Activated T-cell treated with anti-CD3 and anti-CD28 coated beads for 24 hours (primary cell): ENCODE results near the gene REM2.
A peak's percentile ranks its signal among the peaks of the same experiment; 100 is the strongest.
"Not testable (repeated sequence)": the region's sequence is repeated elsewhere in the genome, so short reads cannot be mapped to it uniquely, and the experiment has no call there.

Experiments used
- DNase-seq: peaks from one replicate; pipeline ENCODE4 v3.0.0-alpha.2; 2020; ENCODE audit warnings: low read depth

The REM2 gene

DNA sequence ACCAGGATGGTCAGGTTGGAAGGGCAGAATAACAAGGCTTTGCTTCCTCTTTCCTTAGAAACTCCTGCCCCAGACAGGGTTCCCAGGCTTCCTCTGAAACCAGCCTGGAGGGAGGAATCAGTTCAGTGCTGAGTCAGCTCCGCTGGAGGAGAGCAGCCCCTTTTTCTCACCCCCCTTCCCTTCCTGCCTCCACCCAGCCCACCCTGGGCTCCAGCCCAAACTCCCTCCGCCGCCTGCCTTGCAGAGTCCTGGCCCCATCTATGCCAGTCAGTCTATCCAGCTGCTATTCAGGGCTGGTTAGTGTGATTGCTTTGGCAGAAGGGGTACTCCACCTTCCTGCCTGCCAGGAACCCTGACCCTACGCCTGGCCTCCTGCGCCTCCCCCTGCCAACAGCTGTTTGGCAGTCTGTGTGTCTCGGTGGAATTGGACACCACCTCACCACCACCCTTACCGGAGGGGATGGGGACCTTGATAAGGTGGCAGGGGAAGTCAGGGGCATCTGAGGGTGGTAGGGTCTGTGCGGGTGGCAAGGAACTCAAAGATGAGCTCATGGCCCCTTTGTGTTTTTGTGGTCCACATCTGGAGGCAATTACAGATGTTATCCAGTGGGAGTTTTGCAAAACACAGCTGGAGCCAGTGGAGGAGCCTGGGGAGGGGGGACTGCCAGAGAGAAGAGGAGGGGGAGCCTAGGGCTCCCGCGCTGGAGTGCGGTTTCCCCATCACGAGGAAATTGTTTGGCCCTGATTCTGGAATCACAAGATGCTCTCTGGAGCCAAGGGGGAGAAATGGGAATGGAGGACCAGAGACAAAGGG lies 34.5 kb upstream of the REM2 start:
- DNase-seq, result no peak

GRCh38 chr14:22849212-22849819 lies 33.7 kb upstream of the REM2 start:
- DNase-seq, result no peak

GRCh38 chr14:22850944-22851764 lies 31.9 kb upstream of the REM2 start:
- no peak for DNase-seq

- DNase-seq, result not testable (repeated sequence)
Observed at GRCh38 chr14:22852178-22852577, 30.8 kb upstream of the REM2 start.

DNA sequence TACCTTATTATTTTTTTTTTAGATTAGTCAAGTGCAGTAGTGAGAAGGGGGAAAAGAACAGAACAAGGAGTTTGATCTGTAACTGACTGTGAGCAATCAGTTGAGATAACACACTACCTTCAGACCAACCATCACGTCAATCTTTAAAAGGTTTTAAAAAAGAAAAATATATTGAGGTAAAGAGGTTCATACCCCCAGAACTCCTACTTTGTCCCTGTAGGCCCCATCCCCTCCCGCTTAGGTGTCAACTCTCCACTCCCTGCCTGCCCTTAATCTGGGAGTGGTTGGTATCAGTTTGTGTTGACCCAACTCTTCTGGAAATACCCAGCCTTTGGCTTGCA lies 30.5 kb upstream of the REM2 start:
- no peak for DNase-seq

DNA sequence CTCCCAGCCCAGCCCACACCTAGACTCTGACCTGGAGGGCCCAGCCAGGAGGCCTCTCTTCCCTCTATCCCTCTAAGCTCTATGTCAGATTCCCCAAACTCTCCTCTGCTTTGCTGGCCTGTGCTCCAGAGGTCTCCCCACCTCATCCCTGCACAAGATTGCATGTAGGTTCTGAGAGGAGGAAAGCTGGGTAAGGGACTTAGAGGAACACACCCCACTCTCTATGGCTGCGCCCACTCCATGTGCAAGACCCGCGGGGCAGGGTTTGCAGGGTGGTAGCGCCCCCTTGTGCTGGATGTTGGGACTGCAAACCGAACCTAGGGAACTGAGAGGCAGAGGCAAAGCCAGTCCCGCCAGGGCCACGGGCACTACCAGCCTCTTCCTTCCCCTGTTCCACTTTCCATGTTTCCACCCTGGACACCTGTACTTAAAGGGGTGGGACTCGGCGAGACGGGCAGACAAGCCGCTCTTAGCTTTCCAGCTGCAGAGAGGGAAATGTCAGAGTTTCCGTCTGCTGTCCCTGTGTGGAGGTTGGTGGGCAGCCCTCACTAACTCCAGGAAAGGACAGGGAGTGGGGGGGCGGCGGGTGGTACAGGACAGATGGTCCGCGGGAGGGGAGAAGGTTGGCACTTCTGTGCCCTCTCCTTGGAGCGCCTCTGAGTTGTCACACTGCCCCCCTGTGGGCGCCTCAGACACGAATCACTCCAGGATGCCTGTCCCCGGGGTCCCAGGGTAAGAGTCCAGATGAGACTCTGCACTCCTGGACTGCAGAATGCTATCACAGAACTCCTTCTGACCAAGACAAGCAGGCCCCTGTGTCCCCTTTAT lies 29.9 kb upstream of the REM2 start:
- peak; percentile 89 for DNase-seq

DNA sequence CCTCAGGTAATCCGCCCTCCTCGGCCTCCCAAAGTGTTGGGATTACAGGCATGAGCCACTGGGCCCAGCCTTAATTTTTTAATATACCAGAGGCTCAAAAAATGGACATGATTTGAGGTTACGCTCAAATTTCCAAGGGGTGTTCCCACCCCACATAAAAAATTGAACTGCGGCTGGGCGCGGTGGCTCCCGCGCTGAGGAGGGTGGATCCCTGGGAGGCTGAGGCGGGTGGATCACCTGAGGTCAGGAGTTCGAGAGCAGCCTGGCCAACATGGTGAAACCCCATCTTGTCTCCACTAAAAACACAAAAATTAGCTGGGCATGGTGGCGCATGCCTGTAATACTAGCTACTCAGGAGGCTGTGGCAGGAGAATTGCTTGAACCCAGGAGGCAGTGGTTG lies 28.7 kb upstream of the REM2 start:
- DNase-seq, result not testable (repeated sequence)

DNA sequence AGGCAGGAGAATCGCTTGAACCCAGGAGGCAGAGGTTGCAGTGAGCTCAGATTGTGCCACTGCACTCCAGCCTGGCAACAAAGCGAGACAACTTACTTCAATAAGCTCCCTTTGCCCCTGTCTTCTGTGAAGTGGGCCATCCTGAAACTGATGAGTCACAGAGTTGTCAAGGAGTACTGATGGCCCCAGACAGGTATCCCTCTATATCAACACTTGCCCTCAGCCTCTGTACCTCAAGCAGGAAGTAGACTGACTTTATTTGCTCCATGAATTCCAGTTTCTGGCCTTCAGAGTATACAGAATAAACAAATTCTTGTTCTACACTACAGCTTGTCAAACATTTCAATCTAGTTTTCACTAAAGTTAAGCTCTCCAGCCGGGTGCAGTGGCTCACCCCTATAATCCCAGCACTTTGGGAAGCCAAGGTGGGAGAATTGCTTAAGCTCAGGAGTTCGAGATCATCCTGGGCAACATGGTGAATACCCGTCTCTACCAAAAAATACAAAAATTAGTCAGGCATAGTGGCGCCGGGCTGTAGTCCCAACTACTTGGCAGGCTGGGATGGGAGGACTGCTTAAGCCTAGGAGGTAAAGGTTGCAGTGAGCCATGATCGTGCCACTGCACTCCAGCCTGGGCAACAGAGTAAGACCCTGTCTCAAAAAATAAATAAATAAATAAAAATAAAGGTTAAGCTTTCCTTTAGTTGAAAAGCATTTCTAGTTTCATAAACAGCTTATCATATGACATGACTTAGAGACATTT lies 27.9 kb upstream of the REM2 start:
- no peak for DNase-seq

DNA sequence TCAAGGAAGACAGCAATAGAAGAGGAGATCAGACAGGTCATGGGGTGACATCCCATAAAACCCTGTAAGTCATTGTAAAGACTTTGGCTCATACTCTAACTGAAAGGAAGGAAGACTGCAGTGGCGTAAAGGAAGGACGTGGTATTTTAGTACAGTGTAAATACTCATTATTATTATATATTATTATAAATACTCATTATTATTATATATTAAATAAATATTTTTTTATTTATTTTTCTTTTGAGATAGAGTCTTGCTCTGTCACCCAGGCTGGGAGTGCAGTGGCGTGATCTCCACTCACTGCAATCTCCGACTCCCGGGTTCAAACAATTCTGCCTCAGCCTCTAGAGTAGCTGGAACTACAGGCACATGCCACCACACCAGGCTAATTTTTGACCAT lies 26.6 kb upstream of the REM2 start:
- no peak for DNase-seq

DNA sequence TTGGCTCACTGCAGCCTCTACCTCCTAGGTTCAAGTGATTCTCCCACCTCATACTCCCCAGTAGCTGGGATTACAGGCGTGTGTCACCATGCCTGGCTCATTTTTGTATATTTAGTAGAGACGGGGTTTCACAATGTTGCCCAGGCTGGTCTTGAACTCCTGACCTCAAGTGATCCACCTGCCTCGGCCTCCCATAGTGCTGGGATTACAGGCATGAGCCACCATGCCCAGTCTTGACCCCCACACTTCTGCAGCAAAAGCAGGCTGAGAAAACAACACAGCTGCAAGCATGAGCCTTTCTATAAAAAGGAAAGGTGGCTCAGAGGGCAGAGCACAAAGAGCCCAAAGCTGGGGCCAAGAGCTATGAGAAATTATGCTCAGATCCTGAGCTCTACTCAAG lies 22.6 kb upstream of the REM2 start:
- DNase-seq, result not testable (repeated sequence)

DNA sequence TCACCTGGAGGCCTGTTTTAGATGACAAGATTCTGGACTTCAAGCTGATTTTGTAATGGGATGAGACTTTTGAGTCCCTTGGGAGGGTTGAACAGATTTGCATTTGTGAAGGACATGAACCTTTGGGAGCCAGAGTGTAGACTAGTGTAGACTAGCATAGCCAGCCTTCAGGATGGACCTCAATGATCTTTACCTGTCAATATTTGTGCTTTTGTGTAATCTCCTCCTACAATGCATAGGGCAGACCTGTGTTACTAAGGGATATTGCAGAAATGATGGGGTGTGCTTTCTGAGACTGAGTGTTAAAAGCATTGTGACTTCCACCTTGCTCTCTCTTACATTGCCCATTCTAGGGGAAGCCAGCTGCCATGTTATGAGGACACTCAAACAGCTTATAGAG lies 21.4 kb upstream of the REM2 start:
- DNase-seq, result no peak

- no peak for DNase-seq
Observed at GRCh38 chr14:22864979-22865378, 18.0 kb upstream of the REM2 start.

DNA sequence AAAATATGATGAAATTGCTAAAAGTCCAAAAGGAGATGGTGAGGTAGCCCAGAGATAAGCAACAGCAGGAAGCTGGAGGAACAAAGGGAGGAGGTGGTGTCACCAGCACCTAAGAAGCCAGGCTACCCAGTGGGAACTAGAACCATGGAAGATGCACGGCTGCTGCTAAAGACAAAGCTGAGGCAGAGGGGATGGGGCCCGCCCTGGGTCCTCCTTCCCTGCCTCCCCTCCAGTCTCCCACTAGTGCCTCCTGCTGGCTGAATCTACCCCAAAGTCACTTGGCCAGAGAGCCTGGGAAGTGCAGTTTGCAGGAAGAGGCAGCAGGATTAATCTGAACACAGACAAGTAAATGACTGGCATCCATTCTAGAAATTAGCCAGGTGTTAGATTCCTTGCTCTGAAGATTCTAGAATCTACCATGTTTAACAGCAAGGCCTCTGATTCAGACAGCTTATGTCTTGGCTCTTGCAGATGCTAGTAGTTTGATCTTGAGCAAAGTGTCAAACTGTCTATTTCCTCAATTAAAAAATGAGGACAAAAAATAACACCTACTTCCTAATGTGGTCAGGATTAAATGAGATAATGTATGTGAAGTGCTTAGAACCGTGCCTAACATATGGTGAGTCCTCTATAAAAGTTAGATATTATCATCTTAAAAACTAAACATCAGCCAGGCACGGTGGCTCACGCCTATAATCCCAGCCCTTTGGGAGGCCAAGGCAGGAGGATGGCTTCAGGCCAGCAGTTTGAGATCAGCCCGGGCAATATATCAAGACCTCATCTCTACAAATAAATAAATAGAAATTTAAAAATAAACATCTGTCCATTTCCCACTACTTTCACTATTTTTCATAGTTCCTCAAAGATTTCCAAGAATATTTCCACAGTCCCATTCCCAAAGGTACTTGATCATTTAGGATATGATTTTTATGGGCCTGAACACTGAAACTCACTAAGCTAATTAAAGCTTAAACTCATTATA lies 17.3 kb upstream of the REM2 start:
- no peak for DNase-seq

DNA sequence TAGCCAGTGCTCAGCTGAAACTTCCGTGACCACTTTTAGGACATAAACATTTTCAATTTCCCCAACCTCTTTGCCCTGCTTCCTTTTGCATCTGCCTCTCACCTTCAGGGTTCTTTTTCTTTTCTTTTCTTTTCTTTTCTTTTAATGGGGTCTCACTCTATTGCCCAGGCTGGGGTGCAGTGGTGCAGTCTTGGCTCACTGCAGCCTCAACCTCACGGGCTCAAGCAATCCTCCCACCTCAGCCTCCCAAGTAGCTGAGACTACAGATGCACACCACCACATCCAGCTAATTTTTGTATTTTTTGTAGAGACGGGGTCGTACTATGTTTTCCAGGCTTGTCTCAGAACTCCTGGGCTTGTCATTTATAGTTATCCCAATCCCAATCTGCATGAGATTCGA lies 16.1 kb upstream of the REM2 start:
- DNase-seq, result no peak

DNA sequence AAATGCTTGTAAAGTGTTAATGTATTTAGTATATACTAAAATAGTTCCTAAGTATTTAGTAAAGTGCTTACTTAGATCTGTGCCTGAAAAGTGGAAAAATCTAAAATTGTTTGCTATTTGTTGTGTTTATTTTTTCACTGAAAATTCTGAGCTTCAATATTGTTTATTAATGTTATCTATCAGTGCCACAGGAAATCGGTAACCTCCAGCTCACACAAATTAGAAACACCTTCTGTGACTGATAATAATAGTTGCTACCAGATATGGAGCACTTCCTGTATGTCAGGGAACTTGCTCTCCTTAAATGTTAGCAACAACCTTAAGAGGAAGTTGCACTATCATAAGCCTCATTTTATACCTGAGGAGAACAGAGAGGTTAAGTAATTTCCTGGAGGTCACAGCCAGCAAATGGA lies 12.2 kb upstream of the REM2 start:
- no peak for DNase-seq

DNA sequence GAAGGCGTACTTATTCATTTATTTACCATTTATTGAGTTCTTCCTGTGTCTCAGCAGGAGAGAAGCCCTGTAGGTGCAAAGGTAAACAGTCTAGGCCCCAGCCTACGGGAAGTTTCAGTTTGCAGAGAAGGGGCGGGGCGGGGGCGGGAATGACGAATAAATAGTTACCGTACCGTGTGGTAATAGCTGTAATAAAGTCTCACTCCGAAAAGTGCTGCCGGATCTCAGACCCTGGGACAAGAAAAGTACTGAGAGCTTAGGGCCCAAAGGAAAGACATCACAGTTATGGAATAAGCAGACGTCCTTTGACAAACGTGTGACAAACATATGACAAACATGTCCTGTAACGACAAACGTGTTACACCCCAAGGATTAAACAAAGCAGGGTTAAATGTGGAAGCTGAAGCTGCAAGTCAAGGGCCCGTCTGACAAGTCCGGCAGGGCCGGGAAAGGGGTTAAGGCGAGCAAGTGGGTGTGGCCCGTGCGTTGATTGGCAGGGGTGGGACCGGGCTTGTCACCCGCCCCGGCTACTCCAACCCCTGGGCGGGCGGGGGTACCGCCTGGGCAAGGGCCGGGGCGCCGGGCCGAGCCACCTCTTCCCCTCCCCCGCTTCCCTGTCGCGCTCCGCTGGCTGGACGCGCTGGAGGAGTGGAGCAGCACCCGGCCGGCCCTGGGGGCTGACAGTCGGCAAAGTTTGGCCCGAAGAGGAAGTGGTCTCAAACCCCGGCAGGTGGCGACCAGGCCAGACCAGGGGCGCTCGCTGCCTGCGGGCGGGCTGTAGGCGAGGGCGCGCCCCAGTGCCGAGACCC lies 11.6 kb upstream of the REM2 start, which contains the start of gene LRP10:
Gene LRP10 (plus strand): TSS at position 517 of the 809 bp plus-strand sequence. CDS start 564 bp downstream, outside the sequence.
- peak; percentile 62 for DNase-seq

- DNase-seq, result peak; percentile 66
Observed at GRCh38 chr14:22872033-22872832, 10.8 kb upstream of the REM2 start.

DNA sequence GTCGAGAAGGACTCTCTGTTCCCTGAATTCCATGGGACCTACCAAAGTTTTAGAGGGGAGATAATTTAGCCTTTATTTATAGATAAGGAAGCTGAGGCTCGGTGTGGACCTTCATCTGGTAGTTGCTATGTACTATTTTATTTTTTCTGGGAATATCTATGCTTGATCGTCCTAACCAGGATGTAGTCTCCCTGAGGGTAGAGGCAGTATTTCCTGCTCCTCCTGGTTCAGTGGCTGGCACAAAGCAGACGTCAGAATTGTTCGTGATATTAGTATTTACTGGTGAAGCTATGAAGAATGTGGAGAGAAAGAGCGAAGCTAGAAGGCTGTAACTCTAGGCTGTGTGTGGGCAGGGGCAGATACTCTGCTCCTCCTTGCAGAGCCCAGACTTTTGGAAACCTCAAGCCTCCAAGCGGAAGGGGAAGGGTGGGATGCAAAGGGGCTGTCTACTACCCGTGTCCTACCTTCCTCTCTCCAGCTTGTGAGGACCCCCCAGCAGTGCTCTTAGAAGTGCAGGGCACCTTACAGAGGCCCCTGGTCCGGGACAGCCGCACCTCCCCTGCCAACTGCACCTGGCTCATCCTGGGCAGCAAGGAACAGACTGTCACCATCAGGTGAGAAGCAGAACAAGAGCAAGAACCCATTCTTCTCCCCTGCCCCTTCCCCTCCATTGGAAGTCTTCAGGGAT lies 10.0 kb upstream of the REM2 start:
- no peak for DNase-seq
